GM12875 (cell line): ENCODE data around the gene GRPEL1.

Experiments used
- H3K4me3 ChIP-seq: one replicate; pipeline ENCODE4 v1.5.1; 2011; ENCODE audit warnings: low read depth, low read length, control low read depth
- CTCF ChIP-seq: IDR thresholded peaks from 2 replicates; pipeline ENCODE4 v1.5.1; 2011; ENCODE audit warnings: low read depth, mild to moderate bottlenecking, control low read depth, inconsistent platforms, low read length, moderate library complexity, borderline replicate concordance; ENCODE audit not compliant: insufficient read depth

Gene GRPEL1

DNA sequence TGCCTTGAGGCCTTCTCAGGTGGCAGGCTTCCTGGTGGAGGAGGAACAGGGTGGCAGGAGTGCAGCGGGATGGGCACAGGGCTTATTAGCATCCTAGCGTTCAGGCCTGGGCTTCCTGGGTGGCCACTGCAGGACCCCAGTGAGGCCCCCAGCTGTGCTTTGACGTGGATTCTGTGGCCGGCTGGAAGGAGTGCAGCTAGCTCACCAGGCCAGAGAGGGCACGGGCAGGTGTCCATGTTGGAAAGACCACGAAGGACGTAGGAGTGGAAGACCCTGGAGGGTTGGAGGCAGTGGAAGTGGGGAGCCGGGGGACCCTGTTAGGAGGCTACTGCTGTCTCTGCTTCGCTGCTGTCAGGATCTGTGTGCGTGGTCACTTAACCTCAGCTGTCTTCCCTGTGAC, 37.9 kb downstream of the GRPEL1 start:
- no peak for TF ChIP-seq CTCF

DNA sequence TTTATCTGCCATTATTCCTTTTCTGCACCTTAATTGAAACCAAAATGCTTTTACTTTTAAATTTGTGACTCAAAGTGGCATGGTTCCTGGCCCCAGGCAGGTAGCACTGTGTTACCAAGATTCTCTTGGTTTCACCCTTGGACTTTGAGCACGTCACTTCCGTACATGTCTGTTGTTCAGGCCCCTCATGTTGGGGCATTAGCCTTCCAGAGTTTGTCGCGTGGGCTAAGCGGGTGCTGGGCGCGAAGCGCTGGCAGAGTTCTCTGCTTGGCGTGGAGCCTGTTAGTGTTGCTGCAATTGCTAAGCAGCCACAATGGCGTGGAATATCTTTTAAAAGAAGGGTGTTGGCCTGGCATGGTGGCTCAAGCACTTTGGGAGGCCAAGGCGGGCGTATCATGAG, 38.7 kb downstream of the GRPEL1 start:
- H3K4me3 ChIP-seq, result no peak overlapping the region
- TF ChIP-seq CTCF, result no peak

More for the DNA sequence above, 37.9 kb downstream of the GRPEL1 start:
- H3K4me3 ChIP-seq, result no peak overlapping the region

DNA sequence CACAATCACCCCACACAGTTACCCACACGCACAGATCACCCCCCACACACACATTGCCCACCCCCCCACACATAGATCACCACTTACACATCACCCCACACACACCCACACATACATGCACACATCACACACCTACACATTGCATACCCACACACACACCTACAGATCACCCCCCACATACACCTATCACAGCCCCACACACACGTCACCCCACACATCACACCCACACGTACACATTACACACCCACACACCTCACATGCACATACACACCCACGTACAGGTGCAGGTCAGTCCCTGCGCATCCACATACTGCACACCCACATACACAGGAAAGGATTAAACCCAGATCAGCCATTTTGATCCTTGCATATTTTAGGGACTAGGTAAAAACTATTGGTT, 40.0 kb downstream of the GRPEL1 start:
- no peak overlapping the region for H3K4me3 ChIP-seq
- TF ChIP-seq CTCF, result no peak

DNA sequence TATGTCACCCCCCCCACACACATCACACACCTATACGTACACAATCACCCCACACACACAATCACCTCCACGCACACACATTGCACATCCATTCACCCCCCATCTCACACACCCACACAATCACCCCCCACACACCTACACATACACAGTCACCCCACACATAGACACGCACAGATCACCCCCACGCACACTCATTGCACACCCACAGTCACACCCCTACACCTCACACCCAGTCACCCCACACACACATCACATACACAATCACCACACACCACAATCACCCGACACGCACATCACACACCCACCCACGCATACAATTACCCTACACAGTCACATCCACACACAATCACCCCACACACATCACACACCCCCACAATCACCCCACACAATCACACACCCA, 40.6 kb downstream of the GRPEL1 start:
- TF ChIP-seq CTCF, result no peak
- no peak overlapping the region for H3K4me3 ChIP-seq

GRCh38 chr4:7026107-7026506, 41.8 kb downstream of the GRPEL1 start:
- no peak overlapping the region for H3K4me3 ChIP-seq
- TF ChIP-seq CTCF, result no peak

GRCh38 chr4:7025040-7025602, 42.7 kb downstream of the GRPEL1 start:
- TF ChIP-seq CTCF, result no peak

DNA sequence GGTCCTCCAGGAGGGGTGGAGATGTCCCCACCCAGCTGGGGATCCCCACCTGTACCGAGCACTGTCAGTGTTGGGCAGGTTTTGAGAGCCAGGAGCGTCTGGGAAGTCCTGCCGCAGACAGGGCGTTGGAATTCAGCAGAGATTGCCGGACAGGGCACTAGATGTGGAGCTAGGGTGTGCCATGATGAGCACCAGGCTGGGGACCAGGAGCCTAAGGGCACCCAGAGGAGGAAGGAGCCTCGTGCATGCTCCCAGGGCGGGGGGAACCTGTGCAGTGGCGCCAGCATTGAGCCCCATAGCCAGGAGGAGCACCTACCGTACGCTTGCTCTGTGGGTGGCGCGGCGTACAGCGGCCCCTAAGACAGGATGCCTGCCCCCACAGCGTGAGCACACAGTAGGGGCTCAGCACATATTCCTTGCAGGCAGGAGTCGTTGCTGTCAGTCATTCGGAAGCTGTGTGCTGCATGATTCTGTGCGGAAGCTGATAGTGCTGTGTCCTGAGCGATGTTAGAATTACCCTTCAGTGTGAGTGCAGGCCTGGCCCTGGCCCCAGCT, 43.5 kb downstream of the GRPEL1 start:
- no peak for TF ChIP-seq CTCF
- H3K4me3 ChIP-seq, result no peak overlapping the region

More at GRCh38 chr4:7025040-7025602, 42.7 kb downstream of the GRPEL1 start:
- H3K4me3 ChIP-seq, result no peak overlapping the region
